SK-N-SH (cell line): Measurements from ENCODE around the gene P3H2.

Experiments used
- CTCF ChIP-seq: fragments of 200-600 bp; sonication (generic); IDR thresholded peaks from 2 replicates; pipeline ENCODE4 v1.6.1; 2017; ENCODE audit warnings: antibody characterized with exemption, mild to moderate bottlenecking, moderate library complexity
- MEF2A ChIP-seq: IDR thresholded peaks from 2 replicates; pipeline ENCODE4 v1.4.0; 2012; ENCODE audit warnings: low read depth, borderline replicate concordance
- RAD21 ChIP-seq: IDR thresholded peaks from 2 replicates; pipeline ENCODE4 v1.6.1; 2012; ENCODE audit warnings: mild to moderate bottlenecking, low read length
- SMC3 ChIP-seq: IDR thresholded peaks from 2 replicates; pipeline ENCODE4 v1.6.1; 2012; ENCODE audit warnings: low read depth, low read length, improper control_type of control experiment
- TAF1 ChIP-seq: IDR thresholded peaks from 2 replicates; pipeline ENCODE4 v1.6.1; 2012; ENCODE audit warnings: low read depth, mild to moderate bottlenecking, low read length, moderate library complexity, borderline replicate concordance
- USF1 ChIP-seq: IDR thresholded peaks from 2 replicates; pipeline ENCODE4 v1.4.0; 2012; ENCODE audit warnings: low read depth, borderline replicate concordance

- TF ChIP-seq CTCF = no peak
- TF ChIP-seq TAF1 = no peak
- no peak for TF ChIP-seq USF1
- no peak for TF ChIP-seq SMC3
- no peak for TF ChIP-seq MEF2A
- TF ChIP-seq RAD21 = no peak
Measured at GRCh38 chr3:190076136-190076535, 44.6 kb downstream of the P3H2 start.
